IPS-20b (cell line): ENCODE data around the gene KIF21A.

Experiments
- H3K27ac ChIP-seq: one replicate; pipeline ENCODE4 v1.5.1; 2013; ENCODE audit warnings: low read length
- H3K27me3 ChIP-seq: 2 replicates; pipeline ENCODE4 v1.6.1; 2013; ENCODE audit warnings: mild to moderate bottlenecking, low read length, inconsistent platforms; ENCODE audit not compliant: insufficient read depth
- H3K36me3 ChIP-seq: 2 replicates; pipeline ENCODE4 v1.6.1; 2013; ENCODE audit warnings: low read depth, mild to moderate bottlenecking, inconsistent platforms, low read length, moderate library complexity; ENCODE audit not compliant: insufficient read depth
- H3K4me1 ChIP-seq: 2 replicates; pipeline ENCODE4 v1.6.1; 2013; ENCODE audit warnings: mild to moderate bottlenecking, control low read depth, inconsistent platforms, low read length, moderate library complexity; ENCODE audit not compliant: insufficient read depth
- H3K4me3 ChIP-seq: 2 replicates; pipeline ENCODE4 v1.5.1; 2013; ENCODE audit warnings: mild to moderate bottlenecking, low read length, inconsistent platforms
- H3K9ac ChIP-seq: 2 replicates; pipeline ENCODE4 v1.6.1; 2013; ENCODE audit warnings: low read depth, mild to moderate bottlenecking, inconsistent platforms, low read length, moderate library complexity
- H3K9me3 ChIP-seq: 2 replicates; pipeline ENCODE4 v1.6.1; 2013; ENCODE audit warnings: mild to moderate bottlenecking, low read depth, low read length, inconsistent platforms; ENCODE audit not compliant: insufficient read depth

The KIF21A gene

GRCh38 chr12:39375206-39375808 lies 67.6 kb downstream of the KIF21A start:
- Histone ChIP-seq H3K9ac (no peak overlapping the region), H3K4me1 (peaks cover 14% of the 10 kb centered on the region; the same call in 1 of the 2 replicates), H3K4me3 (no peak overlapping the region), H3K9me3 (no peaks in the 10 kb centered on the region), H3K36me3 (no peaks in the 10 kb centered on the region), H3K27ac (no peak overlapping the region), H3K27me3 (no peaks in the 10 kb centered on the region)

DNA sequence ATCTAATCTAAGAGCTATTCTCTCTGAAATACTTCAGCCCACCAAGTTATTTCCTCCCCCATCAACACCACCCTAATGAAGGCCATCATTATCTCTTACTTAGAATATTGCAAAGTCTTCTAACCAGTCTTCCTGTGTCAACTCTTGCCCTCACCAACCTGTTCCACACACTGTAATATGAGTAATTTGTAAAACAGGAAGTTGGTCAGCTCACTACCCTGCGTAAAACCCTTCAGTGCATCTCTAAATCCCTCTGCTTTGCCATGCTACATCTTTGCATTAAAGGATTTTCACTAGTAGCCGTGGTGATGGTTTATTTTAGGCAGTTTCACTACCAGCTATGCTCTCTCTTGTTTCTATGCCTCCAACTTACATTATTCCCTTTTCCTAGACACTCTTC lies 70.0 kb downstream of the KIF21A start:
- H3K4me1 ChIP-seq: peaks cover 14% of the 10 kb centered on the region; the same call in 1 of the 2 replicates
- no peak overlapping the region for H3K9ac ChIP-seq
- H3K27me3 ChIP-seq: no peaks in the 10 kb centered on the region
- peaks cover 4% of the 10 kb centered on the region; the same call in 1 of the 2 replicates for H3K36me3 ChIP-seq
- H3K9me3 ChIP-seq: no peaks in the 10 kb centered on the region
- H3K27ac ChIP-seq: no peak overlapping the region
- H3K4me3 ChIP-seq: no peak overlapping the region

DNA sequence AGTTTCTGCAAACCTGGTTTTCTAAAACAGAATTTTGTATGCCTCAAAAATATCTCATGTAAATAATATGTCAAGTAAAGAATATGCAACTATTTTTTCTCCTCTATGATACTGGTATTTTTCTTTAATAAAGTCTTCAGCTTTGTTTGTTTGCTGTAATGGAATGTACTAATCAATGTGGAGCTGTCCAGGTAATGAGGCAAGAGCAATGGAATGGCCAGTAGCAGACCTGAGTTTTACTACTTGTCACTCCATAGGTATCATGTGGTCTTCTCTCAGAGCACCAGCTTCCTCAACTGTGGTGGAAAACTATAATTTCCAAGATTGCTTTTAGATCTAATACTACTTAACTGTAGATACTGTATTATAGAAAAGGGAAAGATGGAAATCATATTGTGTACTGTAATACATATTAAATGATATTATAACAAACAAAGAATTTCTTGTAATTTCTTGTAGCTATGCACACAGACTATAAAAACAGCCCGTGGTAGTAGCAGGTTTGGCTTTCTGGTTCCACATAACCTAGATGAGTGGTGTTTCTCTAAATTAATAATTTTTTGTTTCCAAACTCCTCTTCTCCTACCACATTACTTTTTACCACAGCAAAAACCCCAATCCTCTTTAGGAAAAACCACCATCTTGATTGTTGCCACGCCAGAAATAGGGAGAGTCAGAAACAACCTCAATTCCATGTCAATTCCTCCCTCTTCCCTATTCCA lies 70.6 kb downstream of the KIF21A start:
- H3K9ac ChIP-seq: no peak overlapping the region
- H3K27me3 ChIP-seq: no peaks in the 10 kb centered on the region
- no peak overlapping the region for H3K27ac ChIP-seq
- H3K36me3 ChIP-seq: peaks cover 9% of the 10 kb centered on the region; the same call in 1 of the 2 replicates
- peaks cover 14% of the 10 kb centered on the region; the same call in 1 of the 2 replicates for H3K4me1 ChIP-seq
- no peak overlapping the region for H3K4me3 ChIP-seq
- no peaks in the 10 kb centered on the region for H3K9me3 ChIP-seq

GRCh38 chr12:39369756-39370155 lies 73.2 kb downstream of the KIF21A start:
- Histone ChIP-seq H3K36me3 (peaks cover 24% of the 10 kb centered on the region), H3K4me3 (no peak overlapping the region), H3K4me1 (peaks cover 14% of the 10 kb centered on the region; the same call in 1 of the 2 replicates), H3K9ac (no peak overlapping the region), H3K27ac (no peak overlapping the region), H3K9me3 (no peaks in the 10 kb centered on the region), H3K27me3 (no peaks in the 10 kb centered on the region)

DNA sequence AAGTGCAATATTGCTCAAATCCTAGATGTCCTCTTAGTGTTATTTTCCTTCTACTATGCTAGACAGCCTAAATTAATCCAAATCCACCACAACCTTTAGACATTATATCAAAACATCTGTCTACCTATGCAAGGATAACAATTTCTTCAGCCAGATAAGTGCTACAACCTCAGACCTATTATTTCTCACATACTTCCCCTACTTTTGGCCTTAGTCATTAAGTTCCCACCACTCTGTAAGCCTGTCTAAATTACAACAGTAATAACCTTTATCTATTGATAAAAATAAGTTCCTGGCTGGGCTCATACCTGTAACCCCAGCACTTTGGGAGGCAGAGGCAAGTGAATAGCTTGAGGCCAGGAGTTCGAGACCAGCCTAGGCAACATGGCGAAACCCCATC lies 74.0 kb downstream of the KIF21A start:
- Histone ChIP-seq H3K27ac (no peak overlapping the region), H3K4me3 (no peak overlapping the region), H3K9ac (no peak overlapping the region), H3K9me3 (no peaks in the 10 kb centered on the region), H3K36me3 (peaks cover 29% of the 10 kb centered on the region), H3K27me3 (no peaks in the 10 kb centered on the region), H3K4me1 (peaks cover 14% of the 10 kb centered on the region; the same call in 1 of the 2 replicates)

- H3K4me3 ChIP-seq: no peak overlapping the region
- H3K9ac ChIP-seq: no peak overlapping the region
- peaks cover 7% of the 10 kb centered on the region; the same call in 1 of the 2 replicates for H3K4me1 ChIP-seq
- no peaks in the 10 kb centered on the region for H3K27me3 ChIP-seq
- H3K27ac ChIP-seq: no peak overlapping the region
- H3K36me3 ChIP-seq: peaks cover 32% of the 10 kb centered on the region
- no peaks in the 10 kb centered on the region for H3K9me3 ChIP-seq
These were observed 74.8 kb downstream of the KIF21A start for GRCh38 chr12:39368096-39368495.

- no peak overlapping the region for H3K9ac ChIP-seq
- H3K36me3 ChIP-seq: peaks cover 37% of the 10 kb centered on the region
- H3K9me3 ChIP-seq: no peaks in the 10 kb centered on the region
- H3K4me1 ChIP-seq: peaks cover 2% of the 10 kb centered on the region; the same call in 1 of the 2 replicates
- H3K27me3 ChIP-seq: no peaks in the 10 kb centered on the region
- H3K4me3 ChIP-seq: no peak overlapping the region
- no peak overlapping the region for H3K27ac ChIP-seq
These were observed 75.4 kb downstream of the KIF21A start for GRCh38 chr12:39367494-39367893.

GRCh38 chr12:39365364-39366001 lies 77.4 kb downstream of the KIF21A start:
- Histone ChIP-seq H3K36me3 (peaks cover 46% of the 10 kb centered on the region), H3K4me3 (no peak overlapping the region), H3K4me1 (no peaks in the 10 kb centered on the region), H3K9me3 (no peaks in the 10 kb centered on the region), H3K27ac (no peak overlapping the region), H3K9ac (no peak overlapping the region), H3K27me3 (no peaks in the 10 kb centered on the region)

DNA sequence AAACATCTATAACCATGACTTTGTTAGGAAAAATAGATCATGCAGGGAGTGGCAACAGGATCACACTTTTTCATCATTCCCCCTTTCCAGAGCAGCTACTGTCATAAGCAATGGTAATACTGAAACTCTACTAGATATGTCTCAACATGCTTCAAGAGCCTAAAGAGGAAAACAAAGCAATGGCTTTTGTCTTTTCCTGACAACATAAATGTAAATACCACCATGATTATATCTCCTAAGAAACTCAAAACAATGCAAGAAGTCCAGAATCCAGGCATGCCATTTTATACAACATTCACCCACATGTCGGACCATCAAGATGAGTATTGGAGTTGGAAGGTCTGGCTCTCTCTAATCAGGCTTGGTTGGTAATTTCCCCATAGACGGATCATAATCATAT lies 78.7 kb downstream of the KIF21A start:
- Histone ChIP-seq H3K4me3 (no peak overlapping the region), H3K9me3 (no peaks in the 10 kb centered on the region), H3K36me3 (peaks cover 46% of the 10 kb centered on the region), H3K27ac (no peak overlapping the region), H3K27me3 (no peaks in the 10 kb centered on the region), H3K9ac (no peak overlapping the region), H3K4me1 (no peaks in the 10 kb centered on the region)

DNA sequence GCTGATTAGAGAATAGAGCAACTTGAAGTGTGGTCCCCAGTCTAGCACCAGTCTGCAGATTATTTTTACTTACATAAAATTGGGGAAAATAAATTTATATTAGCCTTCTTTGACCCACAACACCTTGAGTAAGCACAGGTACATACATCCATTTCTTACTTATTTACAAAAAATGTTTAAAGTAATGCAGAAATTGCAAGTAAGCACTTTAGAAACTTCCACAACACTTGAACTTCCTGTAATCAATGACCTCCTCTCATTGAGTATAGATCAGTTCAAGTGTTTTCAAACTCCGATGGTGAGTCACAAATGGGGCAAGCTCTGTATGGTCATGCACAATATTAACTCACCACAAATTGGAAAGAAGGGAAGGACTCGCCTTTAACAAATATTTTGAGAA lies 83.3 kb downstream of the KIF21A start:
- H3K36me3 ChIP-seq: peaks cover 49% of the 10 kb centered on the region
- no peak overlapping the region for H3K9ac ChIP-seq
- no peaks in the 10 kb centered on the region for H3K4me1 ChIP-seq
- no peak overlapping the region for H3K4me3 ChIP-seq
- H3K27ac ChIP-seq: no peak overlapping the region
- no peaks in the 10 kb centered on the region for H3K9me3 ChIP-seq
- H3K27me3 ChIP-seq: no peaks in the 10 kb centered on the region

GRCh38 chr12:39357041-39357440 lies 85.9 kb downstream of the KIF21A start:
- Histone ChIP-seq H3K27ac (no peak overlapping the region), H3K4me1 (no peaks in the 10 kb centered on the region), H3K9me3 (no peaks in the 10 kb centered on the region), H3K4me3 (no peak overlapping the region), H3K27me3 (no peaks in the 10 kb centered on the region), H3K9ac (no peak overlapping the region), H3K36me3 (peaks cover 30% of the 10 kb centered on the region)

DNA sequence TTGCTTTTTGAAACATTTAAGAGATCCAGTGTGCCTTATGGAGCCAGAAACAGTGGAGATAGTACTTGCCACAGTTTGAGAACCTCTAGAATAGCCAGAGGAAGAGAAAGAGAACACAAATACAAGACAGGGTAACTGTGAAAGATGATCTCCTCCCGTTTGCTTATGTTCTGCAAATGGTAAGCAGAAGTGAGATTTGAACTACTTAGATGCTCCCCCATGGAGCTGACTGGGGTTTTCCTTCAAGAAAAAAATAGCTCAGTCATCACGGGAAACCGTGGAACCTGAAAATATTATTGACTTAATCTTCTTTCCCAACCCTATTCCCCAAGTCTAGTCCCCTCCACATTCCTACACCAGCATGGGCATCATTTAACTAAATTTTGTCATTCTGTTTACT lies 87.1 kb downstream of the KIF21A start:
- no peak overlapping the region for H3K27ac ChIP-seq
- H3K27me3 ChIP-seq: no peaks in the 10 kb centered on the region
- H3K36me3 ChIP-seq: peaks cover 30% of the 10 kb centered on the region
- no peaks in the 10 kb centered on the region for H3K9me3 ChIP-seq
- no peaks in the 10 kb centered on the region for H3K4me1 ChIP-seq
- H3K4me3 ChIP-seq: no peak overlapping the region
- H3K9ac ChIP-seq: no peak overlapping the region
